Medulla oblongata (tissue), 1 donor: ENCODE results near the gene C10orf71.

Source experiments
- DNase-seq: peaks from one replicate; pipeline ENCODE4 v3.0.0-alpha.2; 2015; ENCODE audit errors: extremely low spot score

Gene C10orf71

DNA sequence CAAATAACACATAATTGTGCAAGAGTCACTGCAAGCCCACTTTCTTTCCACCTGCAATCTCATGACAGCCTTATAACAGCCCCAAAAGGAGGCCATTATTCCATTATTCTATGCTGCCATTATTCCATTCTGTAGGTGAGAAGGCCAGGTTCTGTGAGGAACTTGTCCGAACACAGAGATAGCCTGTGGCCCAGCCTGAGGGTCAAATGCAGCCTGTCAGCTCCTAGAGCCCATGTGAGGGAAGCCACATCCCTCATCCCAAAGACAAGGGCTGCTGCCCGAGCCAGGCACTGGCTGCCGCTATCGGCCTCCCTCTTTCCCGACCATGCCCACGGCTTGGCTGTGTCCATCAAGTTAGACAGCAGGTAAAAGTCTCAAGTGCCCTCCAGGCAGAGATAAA, 24.1 kb upstream of the C10orf71 start:
- DNase-seq = no peak

- DNase-seq = peak; percentile 36
Measured at GRCh38 chr10:49275896-49276295, 23.1 kb upstream of the C10orf71 start.

GRCh38 chr10:49276596-49276995, 22.4 kb upstream of the C10orf71 start:
- DNase-seq = no peak

- no peak for DNase-seq
Measured at GRCh38 chr10:49277973-49278372, 21.0 kb upstream of the C10orf71 start.

GRCh38 chr10:49278497-49278981, 20.4 kb upstream of the C10orf71 start:
- DNase-seq = no peak

DNA sequence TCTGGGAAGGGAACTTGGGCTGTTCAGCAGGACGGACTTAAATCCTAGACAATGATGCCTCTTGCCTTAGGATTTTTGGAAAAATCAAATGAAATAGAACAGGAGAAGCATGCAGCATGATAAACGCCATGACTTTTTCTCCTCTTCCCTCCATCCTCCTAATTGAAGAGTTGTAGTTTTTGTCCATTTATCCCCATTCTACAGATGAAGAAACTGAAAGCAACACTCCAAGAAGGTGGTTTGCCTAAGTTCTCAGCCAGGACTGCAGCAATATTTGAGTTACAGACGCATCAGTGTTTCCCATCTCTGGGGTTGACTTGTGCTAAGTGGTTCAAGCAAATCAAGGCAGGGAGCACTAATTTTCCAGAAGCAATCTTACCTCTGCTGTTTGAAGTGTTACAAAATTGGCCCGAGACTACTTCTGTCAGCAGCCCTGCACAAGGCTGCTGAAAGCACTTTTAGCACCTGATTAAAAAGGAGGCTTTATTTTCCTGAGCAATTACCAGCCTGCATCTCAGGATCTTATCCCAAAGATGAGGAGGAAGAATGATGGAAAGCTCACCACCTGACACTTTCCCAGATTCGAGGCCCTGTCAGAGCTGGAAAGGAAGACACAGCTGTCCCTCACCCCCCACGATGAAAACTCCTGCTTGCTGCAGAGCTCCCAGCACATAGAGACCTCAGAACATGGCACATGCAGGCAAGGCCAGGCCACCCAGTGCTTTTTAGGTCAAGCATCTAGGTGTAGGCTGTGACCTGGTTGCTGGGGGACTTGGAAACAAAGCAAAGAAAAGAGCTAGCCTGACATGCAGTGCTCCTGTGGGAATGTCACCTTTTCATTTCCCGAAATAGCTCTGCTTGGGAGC, 19.7 kb upstream of the C10orf71 start:
- DNase-seq = no peak

GRCh38 chr10:49280001-49280408, 19.0 kb upstream of the C10orf71 start:
- DNase-seq = no peak

DNA sequence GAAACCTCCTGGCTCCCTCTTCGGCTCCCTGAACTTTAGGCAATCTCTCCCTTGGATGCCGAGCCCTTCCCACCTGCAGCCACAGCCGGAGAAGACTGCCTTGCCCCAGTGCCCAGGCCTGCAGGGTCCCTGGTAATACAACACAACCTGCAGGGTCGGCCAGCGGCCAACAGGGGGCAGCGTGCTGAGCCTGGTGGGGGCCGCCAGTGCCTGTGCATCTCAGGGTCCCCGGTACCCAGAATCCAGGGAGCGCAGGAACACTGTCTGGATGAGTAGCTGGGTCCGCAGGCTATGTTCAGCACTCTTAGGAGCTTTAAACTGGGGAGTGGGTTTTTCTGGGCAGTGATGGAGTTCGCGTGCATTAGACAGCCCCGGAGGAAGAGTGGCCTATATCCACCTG, 17.5 kb upstream of the C10orf71 start:
- no peak for DNase-seq

GRCh38 chr10:49282306-49282705, 16.7 kb upstream of the C10orf71 start:
- no peak for DNase-seq

DNA sequence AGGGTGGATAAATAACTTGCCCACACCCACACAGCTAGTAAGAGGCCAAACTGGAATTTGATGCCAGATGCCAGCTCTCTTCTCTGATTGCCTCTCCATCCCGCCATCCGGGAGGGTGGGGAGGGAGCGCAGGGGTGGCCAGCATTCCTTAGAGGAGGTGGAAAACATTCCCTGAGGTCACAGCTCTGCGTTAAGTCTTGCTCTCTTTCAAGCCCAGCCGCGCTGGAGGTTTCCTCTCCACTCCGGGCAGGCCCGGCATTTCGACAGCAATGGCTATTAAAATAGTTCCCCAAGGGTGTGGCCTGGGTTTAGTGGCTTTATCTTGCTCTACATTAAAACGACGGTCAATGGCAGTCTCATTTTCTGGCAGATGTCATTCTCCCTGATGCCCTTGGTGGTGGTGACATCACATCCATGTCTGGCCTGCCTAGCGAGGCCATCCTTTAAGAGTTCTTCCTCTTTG, 16.1 kb upstream of the C10orf71 start:
- no peak for DNase-seq

GRCh38 chr10:49283491-49283890, 15.5 kb upstream of the C10orf71 start:
- DNase-seq = no peak

GRCh38 chr10:49284356-49284755, 14.6 kb upstream of the C10orf71 start:
- no peak for DNase-seq

GRCh38 chr10:49285232-49285631, 13.7 kb upstream of the C10orf71 start:
- peak; percentile 53 for DNase-seq

- no peak for DNase-seq
Measured at GRCh38 chr10:49286686-49287085, 12.3 kb upstream of the C10orf71 start.

DNA sequence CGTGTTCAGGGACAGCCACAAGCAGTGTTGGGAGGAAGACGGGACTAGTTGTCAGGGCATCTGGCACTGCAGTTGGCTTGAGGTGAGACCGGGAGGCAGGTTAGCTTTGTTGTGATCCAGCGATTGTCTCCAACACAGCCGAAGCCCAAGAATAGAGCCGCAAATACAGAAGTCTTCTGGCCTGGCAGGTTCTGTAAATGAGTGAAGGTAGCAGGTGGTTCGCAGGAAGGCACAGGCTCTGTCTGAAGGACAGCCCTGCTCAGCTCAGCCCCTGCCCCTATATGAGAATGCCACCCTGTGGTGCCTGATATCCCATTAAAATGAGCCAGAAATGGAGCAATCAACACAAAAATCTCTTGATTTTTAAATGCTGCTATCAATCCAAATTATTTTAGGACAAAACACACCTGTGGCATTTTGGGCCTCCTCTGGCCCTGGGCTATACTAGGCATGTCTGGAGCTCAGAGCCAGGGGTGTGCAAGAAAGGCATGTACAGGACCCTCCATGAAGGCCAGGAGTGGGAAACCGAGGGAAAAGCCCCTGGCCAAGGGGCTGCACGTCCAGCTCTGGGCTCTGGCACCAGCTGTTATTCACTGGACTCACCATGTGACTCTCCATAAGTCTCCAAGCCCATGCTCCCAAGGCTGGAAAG, 11.2 kb upstream of the C10orf71 start:
- DNase-seq = no peak

DNA sequence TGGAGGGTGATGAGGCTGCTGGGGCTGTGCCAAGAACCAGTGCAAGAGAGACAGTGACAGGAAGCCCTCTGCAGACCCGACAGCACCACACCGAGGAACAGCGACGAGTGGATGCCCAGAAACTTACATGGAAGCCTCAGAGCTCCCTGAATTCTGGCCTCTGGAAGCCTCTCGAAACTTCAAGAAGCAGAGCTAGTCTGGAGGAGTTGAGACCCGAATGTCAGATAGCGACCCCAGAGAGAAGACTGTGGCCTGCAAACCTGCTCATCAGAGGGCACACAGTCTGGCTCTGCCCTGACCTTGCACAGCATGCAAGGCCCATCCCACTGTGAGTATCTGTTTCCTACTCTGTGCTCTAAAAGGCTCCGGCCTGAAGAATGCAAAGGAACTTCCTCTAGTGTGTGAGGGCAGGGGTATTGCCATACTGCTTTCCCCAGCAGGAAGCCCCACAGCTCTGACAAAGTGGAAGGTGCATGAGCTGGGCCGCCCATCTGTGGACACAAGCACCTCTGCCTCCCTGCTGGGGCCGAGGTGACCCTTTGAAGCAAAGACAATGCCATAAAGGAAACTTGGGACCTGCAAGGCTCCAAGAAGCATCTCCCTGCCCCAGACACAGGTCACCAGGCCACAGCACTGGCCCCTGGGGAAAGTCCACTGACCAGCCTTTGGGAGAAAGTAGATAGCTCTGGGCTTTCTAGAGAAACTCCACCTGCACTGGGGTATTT, 10.5 kb upstream of the C10orf71 start:
- DNase-seq = no peak

- no peak for DNase-seq
Measured at GRCh38 chr10:49289480-49289879, 9.5 kb upstream of the C10orf71 start.

DNA sequence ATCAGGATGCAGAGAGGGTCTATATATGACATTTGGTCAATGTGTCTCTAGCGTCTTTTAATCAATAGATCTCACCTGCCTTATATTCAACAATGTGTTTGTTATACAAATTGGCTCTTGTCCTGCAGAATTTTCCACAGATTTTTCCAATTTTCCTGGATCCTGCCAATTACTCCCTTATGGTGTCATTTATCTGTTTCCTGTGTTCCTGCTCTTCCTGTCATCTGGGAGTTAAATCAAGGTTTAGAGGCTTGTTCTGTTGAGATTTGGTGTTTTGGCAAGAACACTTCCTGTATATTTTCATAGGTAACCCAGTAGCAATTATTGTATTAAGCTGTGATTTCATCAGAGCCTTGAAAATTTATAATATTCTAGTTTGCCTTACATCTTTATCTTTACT, 8.8 kb upstream of the C10orf71 start:
- no peak for DNase-seq

DNA sequence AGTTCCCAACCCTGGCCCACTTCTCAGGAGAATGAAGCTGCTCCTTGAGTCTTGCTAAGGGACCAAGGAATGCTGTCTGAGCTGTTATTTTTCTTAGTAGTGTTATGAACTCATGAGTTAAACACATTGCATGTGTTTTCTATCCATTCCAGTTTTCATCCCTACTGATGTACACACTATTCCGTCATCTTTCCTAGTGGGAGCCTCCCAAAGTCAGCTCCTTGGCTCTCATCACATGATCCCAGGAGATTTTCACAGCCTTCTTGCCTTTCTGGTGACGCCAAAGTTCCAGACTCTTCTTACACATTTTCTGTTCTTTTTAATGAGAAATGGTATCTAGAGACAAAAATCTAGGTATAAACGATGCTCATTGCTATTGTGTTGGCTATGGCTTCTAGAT, 8.4 kb upstream of the C10orf71 start:
- DNase-seq = no peak

DNA sequence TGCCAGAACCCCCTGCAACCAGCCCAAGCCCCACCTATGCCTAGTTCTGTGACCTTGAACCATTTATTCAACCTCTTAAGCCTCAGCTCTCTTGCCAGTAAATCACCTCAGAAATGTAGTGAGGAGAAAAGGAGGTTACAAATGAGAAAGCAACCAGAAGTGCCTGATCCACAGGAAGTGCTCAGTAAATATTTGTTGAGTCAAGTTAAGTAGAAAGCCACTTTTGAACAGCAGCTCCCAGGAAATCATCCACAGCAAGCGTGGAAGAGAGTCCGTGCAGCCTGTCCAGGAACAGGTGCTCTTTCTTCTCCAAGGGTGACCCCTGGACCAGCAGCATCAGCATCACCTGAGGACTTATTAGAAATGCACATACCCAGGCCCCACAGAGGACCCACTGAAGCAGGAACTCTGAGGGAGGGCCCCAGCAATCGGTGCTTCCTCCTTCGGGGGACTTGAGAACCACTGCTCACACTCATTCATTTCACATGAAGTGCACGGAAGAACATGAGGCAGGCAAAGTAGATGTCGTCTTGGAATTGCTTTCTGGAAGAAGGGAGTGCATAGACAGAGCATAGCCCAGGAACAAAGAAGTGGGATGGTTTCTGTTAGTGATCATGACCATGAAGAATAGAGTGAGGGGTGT, 6.3 kb upstream of the C10orf71 start:
- DNase-seq = no peak

DNA sequence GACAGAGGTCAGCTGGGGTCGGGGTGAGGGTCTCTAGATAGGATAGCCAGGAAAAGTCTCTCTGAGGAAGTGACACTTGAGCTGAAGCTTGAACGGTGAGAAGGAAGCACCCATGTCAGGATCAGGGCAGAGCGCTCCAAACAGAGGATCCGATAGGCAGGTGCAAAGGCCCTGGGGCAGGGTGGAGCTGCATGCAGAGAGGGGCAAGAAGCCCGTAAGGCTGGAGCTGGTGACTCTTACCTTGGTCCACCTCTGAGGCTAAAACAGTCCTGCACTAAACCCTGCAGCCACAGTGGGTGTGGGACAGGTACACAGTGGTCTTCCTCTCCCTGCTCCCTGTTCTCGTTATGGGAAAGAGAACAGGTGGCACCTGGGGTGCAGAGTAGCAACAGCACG, 5.8 kb upstream of the C10orf71 start:
- no peak for DNase-seq

GRCh38 chr10:49294731-49295130, 4.2 kb upstream of the C10orf71 start:
- DNase-seq = no peak
